GM21367 (cell line): Measurements from ENCODE around the gene ADAMTS14.

Source experiments
- ATAC-seq: cut with Tn5 transposase; IDR thresholded peaks from one replicate; pipeline ENCODE4 v1.9.1; 2021; ENCODE audit not compliant: unreplicated experiment

Gene ADAMTS14

GRCh38 chr10:70728328-70728727, 56.0 kb downstream of the ADAMTS14 start:
- ATAC-seq: no peak

- ATAC-seq: no peak
These were observed 57.6 kb downstream of the ADAMTS14 start for GRCh38 chr10:70729763-70730357.

GRCh38 chr10:70730955-70731354, 58.6 kb downstream of the ADAMTS14 start:
- no peak for ATAC-seq

GRCh38 chr10:70732569-70732968, 60.3 kb downstream of the ADAMTS14 start:
- no peak for ATAC-seq

- ATAC-seq: no peak
These were observed 60.7 kb downstream of the ADAMTS14 start for GRCh38 chr10:70733051-70733450.

- ATAC-seq: no peak
These were observed 62.9 kb downstream of the ADAMTS14 start for GRCh38 chr10:70735161-70735560.

GRCh38 chr10:70736525-70736924, 64.2 kb downstream of the ADAMTS14 start:
- ATAC-seq: no peak

- ATAC-seq: no peak
These were observed 64.9 kb downstream of the ADAMTS14 start for GRCh38 chr10:70737250-70737649.

- no peak for ATAC-seq
These were observed 65.9 kb downstream of the ADAMTS14 start for GRCh38 chr10:70738006-70738760.

- no peak for ATAC-seq
These were observed 66.4 kb downstream of the ADAMTS14 start for GRCh38 chr10:70738761-70739121.

- ATAC-seq: no peak
These were observed 68.3 kb downstream of the ADAMTS14 start for GRCh38 chr10:70740406-70741288.

GRCh38 chr10:70742537-70743429, 70.5 kb downstream of the ADAMTS14 start:
- no peak for ATAC-seq

- ATAC-seq: no peak
These were observed 71.1 kb downstream of the ADAMTS14 start for GRCh38 chr10:70743430-70743788.

GRCh38 chr10:70743879-70744278, 71.6 kb downstream of the ADAMTS14 start:
- ATAC-seq: no peak

GRCh38 chr10:70744617-70745143, 72.4 kb downstream of the ADAMTS14 start:
- no peak for ATAC-seq

- ATAC-seq: no peak
These were observed 73.2 kb downstream of the ADAMTS14 start for GRCh38 chr10:70745555-70745954.

- no peak for ATAC-seq
These were observed 75.1 kb downstream of the ADAMTS14 start for GRCh38 chr10:70747192-70747965.

GRCh38 chr10:70748305-70748704, 76.0 kb downstream of the ADAMTS14 start:
- ATAC-seq: no peak

- no peak for ATAC-seq
These were observed 76.7 kb downstream of the ADAMTS14 start for GRCh38 chr10:70748801-70749573.
